GM12878 (cell line): ENCODE results near the gene GJD3. TPM values are rescaled to one million over a fixed set of nuclear protein-coding genes. Genes with fewer than 3 reads are reported as not detected.

Experiments
- BCL3 ChIP-seq: IDR thresholded peaks from 2 replicates; pipeline ENCODE4 v1.6.1; 2011; ENCODE audit warnings: borderline replicate concordance, low read depth, mild to moderate bottlenecking, moderate library complexity, low read length; ENCODE audit not compliant: insufficient read depth, poor library complexity, severe bottlenecking
- BHLHE40 ChIP-seq, 2 experiments: fragments of 450-650 bp in 1 of 2; IDR thresholded peaks; 2 replicates each; pipeline ENCODE4 v1.6.1; 2011 to 2017; ENCODE audit warnings: low read depth in 2 of 2, borderline replicate concordance in 1 of 2, improper control_type of control experiment in 1 of 2, low read length in 1 of 2, mild to moderate bottlenecking in 1 of 2
- BMI1 ChIP-seq: fragments of 450-650 bp; IDR thresholded peaks from 2 replicates; pipeline ENCODE4 v1.6.1; 2016; ENCODE audit warnings: mild to moderate bottlenecking, moderate library complexity, borderline replicate concordance
- CHD4 ChIP-seq: fragments of 200-600 bp; sonication (generic); IDR thresholded peaks from 2 replicates; pipeline ENCODE4 v1.6.1; 2016; ENCODE audit warnings: mild to moderate bottlenecking
- CREB1 ChIP-seq: IDR thresholded peaks from 2 replicates; pipeline ENCODE4 v1.6.1; 2012; ENCODE audit warnings: low read depth, mild to moderate bottlenecking, inconsistent platforms
- CTCF ChIP-seq, 3 experiments: IDR thresholded peaks in 2 of 3; conservative IDR thresholded peaks in 1 of 3; 2 replicates each; pipeline ENCODE4 v1.5.1; 2011; ENCODE audit warnings: low read depth in 3 of 3, low read length in 3 of 3, mild to moderate bottlenecking in 3 of 3, control low read depth in 2 of 3, moderate library complexity in 2 of 3, inconsistent platforms in 1 of 3, mixed read lengths in 1 of 3; ENCODE audit not compliant: control insufficient read depth in 2 of 3, insufficient read depth in 1 of 3; ENCODE audit errors: extremely low read depth in 1 of 3
- EZH2 ChIP-seq: IDR thresholded peaks from 2 replicates; pipeline ENCODE4 v1.6.1; 2012; ENCODE audit warnings: low read depth, mild to moderate bottlenecking, control low read depth, inconsistent platforms, low read length, borderline replicate concordance; ENCODE audit not compliant: control insufficient read depth
- IKZF1 ChIP-seq: fragments of 450-650 bp; conservative IDR thresholded peaks from 2 replicates; pipeline ENCODE4 v1.6.1; 2017; ENCODE audit warnings: antibody characterized with exemption, mild to moderate bottlenecking
- MEF2B ChIP-seq: fragments of 450-650 bp; IDR thresholded peaks from 2 replicates; pipeline ENCODE4 v1.6.1; 2018; ENCODE audit warnings: mild to moderate bottlenecking, moderate library complexity; ENCODE audit not compliant: partially characterized antibody, poor library complexity, severe bottlenecking
- MXI1 ChIP-seq: fragments of 150-350 bp; IDR thresholded peaks from 2 replicates; pipeline ENCODE4 v1.6.1; 2011; ENCODE audit warnings: low read depth, mild to moderate bottlenecking, inconsistent platforms, low read length, improper control_type of control experiment
- NR2F1 ChIP-seq: fragments of 450-650 bp; conservative IDR thresholded peaks from 2 replicates; pipeline ENCODE4 v1.6.1; 2017; ENCODE audit warnings: mild to moderate bottlenecking
- PAX5 ChIP-seq: IDR thresholded peaks from 2 replicates; pipeline ENCODE4 v1.6.1; 2011; ENCODE audit warnings: low read depth, low read length, borderline replicate concordance
- RUNX3 ChIP-seq: IDR thresholded peaks from 2 replicates; pipeline ENCODE4 v1.6.1; 2012; ENCODE audit warnings: low read length, inconsistent platforms
- SMARCA5 ChIP-seq: fragments of 450-650 bp; IDR thresholded peaks from 2 replicates; pipeline ENCODE4 v1.6.1; 2017; ENCODE audit warnings: mild to moderate bottlenecking
- SMC3 ChIP-seq: IDR thresholded peaks from 2 replicates; pipeline ENCODE4 v1.6.1; 2011; ENCODE audit warnings: low read length, improper control_type of control experiment, borderline replicate concordance
- ZBTB4 ChIP-seq: fragments of 450-650 bp; formaldehyde crosslinking; IDR thresholded peaks from 2 replicates; pipeline ENCODE4 v1.4.0; 2022; ENCODE audit warnings: mild to moderate bottlenecking, moderate library complexity
- ZNF687 ChIP-seq: fragments of 450-650 bp; IDR thresholded peaks from 2 replicates; pipeline ENCODE4 v1.6.1; 2017; ENCODE audit warnings: mild to moderate bottlenecking, moderate library complexity
- polyA plus RNA-seq, 11 experiments: library from polyadenylated mRNA; depleted of rRNA in 4 of 11; unstranded in 6 of 11; stranded (reverse) in 5 of 11; fragments of >200 nt; fragmentation: Nextera tagmentation in 4 of 11; fragmentation: Illumina TruSeq in 1 of 11; extraction: Ambion mirVana in 4 of 11; extraction: Trizol in 1 of 11; gene quantifications; 1 replicate in 1 of 11; 2 replicates in 10 of 11; pipeline versions ENCODE4 v1.2.1 to v1.2.3, GENCODE V29; 2011 to 2016; ENCODE audit warnings: inconsistent platforms in 2 of 11, missing spikeins in 2 of 11, low read depth in 1 of 11
- total RNA-seq, 4 experiments: library from RNA; depleted of rRNA in 3 of 4; stranded (reverse); fragments of >200 nt in 3 of 4; fragmentation: Illumina TruSeq in 1 of 4; extraction: Trizol in 1 of 4; gene quantifications; 2 replicates each; pipeline versions ENCODE4 v1.2.1 to v1.2.3, GENCODE V29; 2013 to 2021

GJD3 gene
- total and polyA plus RNA-seq, 10 of the 15 experiments (the other 5 are each of a cell fraction or from before 2014, with no cell fraction given) = 1.6 TPM; not detected in 9

DNA sequence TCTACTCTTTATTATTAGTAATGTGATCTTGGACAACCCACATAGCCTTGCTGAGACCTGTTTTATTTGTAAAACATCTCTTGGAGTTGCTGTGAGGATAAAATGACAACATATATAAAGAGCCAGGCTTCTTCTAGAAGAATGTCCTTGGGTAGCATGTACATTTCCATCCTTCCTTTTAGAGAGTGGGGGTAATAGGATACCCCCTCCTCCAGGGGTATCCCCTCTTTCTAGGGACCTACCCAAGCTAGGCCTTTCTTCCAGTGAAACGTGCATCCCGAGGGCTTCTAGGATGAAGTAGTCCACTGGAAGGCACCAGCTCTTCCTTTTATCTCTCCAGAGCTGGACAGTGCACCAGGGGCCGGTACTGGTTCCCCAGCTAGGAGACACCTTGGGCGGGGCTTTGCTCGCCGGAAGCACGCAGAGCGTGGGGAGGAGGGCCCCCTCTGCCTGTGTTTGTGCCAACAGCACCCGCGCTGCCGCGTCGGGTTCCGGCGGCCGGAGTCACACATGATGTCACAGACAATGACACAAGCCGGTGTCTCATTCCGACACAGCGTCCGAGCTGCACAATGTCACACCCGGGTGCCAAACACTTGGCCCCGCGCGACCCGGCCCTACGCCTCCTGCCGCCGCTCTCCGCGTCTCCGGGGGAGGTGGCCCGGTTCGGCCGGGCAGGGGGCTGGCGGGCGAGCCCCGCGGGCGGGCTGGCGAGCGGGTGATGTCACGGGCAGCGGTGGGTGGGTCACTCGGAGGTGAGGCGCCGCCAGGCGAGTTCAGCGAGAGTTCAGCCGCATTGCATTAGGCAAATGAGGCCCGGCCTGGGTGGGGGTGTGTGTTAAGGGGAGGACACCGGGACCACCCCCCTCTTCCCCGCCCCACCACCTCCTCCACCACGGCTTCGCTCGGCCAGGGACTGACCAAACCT lies 23.4 kb downstream of the GJD3 start (continued):
- TF ChIP-seq CTCF (IDR thresholded peaks at IDR 0.05 in 2 of 3, conservative IDR thresholded peaks at IDR 0.05 in 1 of 3; ENCODE audit: control insufficient read depth in 2 of 3, extremely low read depth in 1 of 3, insufficient read depth in 1 of 3, low read depth in 3 of 3, low read length in 3 of 3) = peak in 2 of 3 experiments; percentile 17 to 35; a peak in 4 of 6 replicates
- no peak for TF ChIP-seq ZNF687
- 0 out of 2 replicates have a peak, but pooled peaks have one; percentile 55 for TF ChIP-seq MXI1
- TF ChIP-seq MEF2B = no peak
- TF ChIP-seq EZH2 = no peak
- peak; percentile 48 for TF ChIP-seq BCL3
- peak; percentile 20; the same call in 1 of the 2 replicates for TF ChIP-seq SMC3
- no peak for TF ChIP-seq CHD4
- peak; percentile 57; the same call in 1 of the 2 replicates for TF ChIP-seq SMARCA5
- TF ChIP-seq IKZF1 = peak; percentile 39
- TF ChIP-seq BHLHE40 (IDR thresholded peaks at IDR 0.05; ENCODE audit: borderline replicate concordance in 1 of 2, low read depth in 2 of 2, low read length in 1 of 2) = peak; percentile 2 to 53; a peak in 2 of 4 replicates
- TF ChIP-seq RUNX3 = peak; percentile 17; the same call in 1 of the 2 replicates
- no peak for TF ChIP-seq ZBTB4 (CRISPR knock-in tag)
- TF ChIP-seq BMI1 = no peak
- TF ChIP-seq PAX5 = 0 out of 2 replicates have a peak, but pooled peaks have one; percentile 16
- TF ChIP-seq NR2F1 = peak; percentile 59; the same call in 1 of the 2 replicates
- peak; percentile 98 for TF ChIP-seq CREB1
